HEK293 (cell line): ENCODE results near the gene CAMTA2.
A peak's percentile ranks its signal among the peaks of the same experiment; 100 is the strongest.

Experiments used
- CTCF ChIA-PET: fragments of 350-600 bp; formaldehyde crosslinking; extraction: SDS; loops from one replicate; lab custom pipeline; 2021; ENCODE audit warnings: antibody characterized with exemption; lab: Yijun Ruan, JAX
- POLR2A ChIA-PET: fragments of 300-600 bp; formaldehyde crosslinking; extraction: SDS; loops from one replicate; lab custom pipeline; 2020; ENCODE audit warnings: antibody characterized with exemption, inconsistent platforms; lab: Yijun Ruan, JAX
- H3K27ac ChIP-seq: fragments of 200-500 bp; sonication (Bioruptor generic); 2 replicates; pipeline ENCODE4 v1.5.1; 2014; ENCODE audit warnings: low read depth, low read length, control low read depth, inconsistent platforms; ENCODE audit errors: extremely low read depth
- H3K36me3 ChIP-seq, 2 experiments: fragments of 200-500 bp in 1 of 2; sonication (Bioruptor generic) in 1 of 2; 1 replicate in 1 of 2; 2 replicates in 1 of 2; pipeline ENCODE4 v1.5.1; 2014 to 2017; ENCODE audit warnings: inconsistent platforms in 2 of 2, low read length in 2 of 2; ENCODE audit not compliant: control insufficient read depth in 2 of 2, insufficient read depth in 1 of 2
- H3K4me1 ChIP-seq: fragments of 200-500 bp; sonication (Bioruptor generic); 2 replicates; pipeline ENCODE4 v1.5.1; 2014; ENCODE audit warnings: mild to moderate bottlenecking, low read length, inconsistent platforms; ENCODE audit not compliant: control insufficient read depth, insufficient read depth
- H3K4me3 ChIP-seq: 2 replicates; pipeline ENCODE4 v1.5.1; 2011; ENCODE audit warnings: low read depth, mild to moderate bottlenecking, control low read depth, low read length, moderate library complexity
- H3K9me3 ChIP-seq: fragments of 200-500 bp; sonication (Bioruptor generic); 2 replicates; pipeline ENCODE4 v1.5.1; 2014; ENCODE audit warnings: low read depth, low read length, inconsistent platforms; ENCODE audit not compliant: control insufficient read depth, insufficient read depth
- BCL11A ChIP-seq: fragments of 450-650 bp; formaldehyde crosslinking; IDR thresholded peaks from 2 replicates; pipeline ENCODE4 v1.5.1; 2016; ENCODE audit warnings: low read depth, missing biosample characterization, missing genetic modification characterization
- BCL11B ChIP-seq: fragments of 450-650 bp; formaldehyde crosslinking; IDR thresholded peaks from 2 replicates; pipeline ENCODE4 v1.5.1; 2016; ENCODE audit warnings: low read depth, missing biosample characterization, missing genetic modification characterization
- GLIS2 ChIP-seq: fragments of 450-650 bp; formaldehyde crosslinking; IDR thresholded peaks from 2 replicates; pipeline ENCODE4 v1.5.1; 2016; ENCODE audit warnings: missing biosample characterization, missing genetic modification characterization
- KLF10 ChIP-seq: fragments of 450-650 bp; IDR thresholded peaks from 2 replicates; pipeline ENCODE4 v1.5.1; 2018; ENCODE audit warnings: missing biosample characterization, mild to moderate bottlenecking, missing genetic modification characterization
- PRDM1 ChIP-seq: fragments of 450-650 bp; formaldehyde crosslinking; IDR thresholded peaks from 2 replicates; pipeline ENCODE4; 2016; ENCODE audit warnings: missing biosample characterization, missing genetic modification characterization
- SALL2 ChIP-seq: fragments of 450-650 bp; formaldehyde crosslinking; IDR thresholded peaks from 2 replicates; pipeline ENCODE4 v1.5.0; 2017; ENCODE audit warnings: missing biosample characterization, mild to moderate bottlenecking, missing genetic modification characterization, borderline replicate concordance
- SP2 ChIP-seq: fragments of 450-650 bp; formaldehyde crosslinking; IDR thresholded peaks from 2 replicates; pipeline ENCODE4 v1.5.1; 2016; ENCODE audit warnings: missing biosample characterization, missing genetic modification characterization
- TCF7L2 ChIP-seq: IDR thresholded peaks from 2 replicates; pipeline ENCODE4 v1.6.1; 2011; ENCODE audit warnings: low read depth, mild to moderate bottlenecking, inconsistent platforms, low read length, moderate library complexity, borderline replicate concordance
- TRIM28 ChIP-seq: IDR thresholded peaks from 2 replicates; pipeline ENCODE4 v1.6.1; 2011; ENCODE audit warnings: low read length, control low read depth, borderline replicate concordance
- ZBTB21 ChIP-seq: fragments of 450-650 bp; formaldehyde crosslinking; IDR thresholded peaks from 2 replicates; pipeline ENCODE4 v1.5.1; 2017; ENCODE audit warnings: missing biosample characterization, missing genetic modification characterization
- ZBTB8A ChIP-seq: fragments of 450-650 bp; formaldehyde crosslinking; IDR thresholded peaks from 2 replicates; pipeline ENCODE4 v1.5.1; 2016; ENCODE audit warnings: missing biosample characterization, missing genetic modification characterization
- ZEB2 ChIP-seq: fragments of 450-650 bp; formaldehyde crosslinking; IDR thresholded peaks from 2 replicates; pipeline ENCODE4 v1.5.1; 2016; ENCODE audit warnings: missing biosample characterization, missing genetic modification characterization
- ZIC2 ChIP-seq: fragments of 450-650 bp; formaldehyde crosslinking; IDR thresholded peaks from 2 replicates; pipeline ENCODE4 v1.5.1; 2016; ENCODE audit warnings: missing biosample characterization, missing genetic modification characterization
- ZNF121 ChIP-seq: fragments of 450-650 bp; formaldehyde crosslinking; IDR thresholded peaks from 2 replicates; pipeline ENCODE4 v1.5.1; 2016; ENCODE audit warnings: missing biosample characterization, missing genetic modification characterization
- ZNF157 ChIP-seq: fragments of 450-650 bp; formaldehyde crosslinking; IDR thresholded peaks from 2 replicates; pipeline ENCODE4 v1.5.1; 2016; ENCODE audit warnings: missing biosample characterization, missing genetic modification characterization
- ZNF174 ChIP-seq: fragments of 450-650 bp; formaldehyde crosslinking; IDR thresholded peaks from 2 replicates; pipeline ENCODE4 v1.5.0; 2017; ENCODE audit warnings: missing biosample characterization, mild to moderate bottlenecking, missing genetic modification characterization
- ZNF24 ChIP-seq: fragments of 450-650 bp; formaldehyde crosslinking; IDR thresholded peaks from 2 replicates; pipeline ENCODE4 v1.5.1; 2016; ENCODE audit warnings: missing biosample characterization, missing genetic modification characterization
- ZNF302 ChIP-seq: fragments of 450-650 bp; formaldehyde crosslinking; IDR thresholded peaks from 2 replicates; pipeline ENCODE4 v1.5.1; 2016; ENCODE audit warnings: missing biosample characterization, missing genetic modification characterization, low read depth
- ZNF341 ChIP-seq: fragments of 450-650 bp; formaldehyde crosslinking; IDR thresholded peaks from 2 replicates; pipeline ENCODE4; 2016; ENCODE audit warnings: low read depth, missing biosample characterization, missing genetic modification characterization
- ZNF510 ChIP-seq: fragments of 450-650 bp; formaldehyde crosslinking; IDR thresholded peaks from 2 replicates; pipeline ENCODE4 v1.5.1; 2018; ENCODE audit warnings: mild to moderate bottlenecking, missing genetic modification characterization, missing biosample characterization; ENCODE audit not compliant: insufficient replicate concordance
- ZNF585B ChIP-seq: fragments of 450-650 bp; formaldehyde crosslinking; IDR thresholded peaks from 2 replicates; pipeline ENCODE4 v1.5.1; 2016; ENCODE audit warnings: missing biosample characterization, missing genetic modification characterization
- ZNF610 ChIP-seq: fragments of 450-650 bp; formaldehyde crosslinking; IDR thresholded peaks from 2 replicates; pipeline ENCODE4 v1.5.1; 2016; ENCODE audit warnings: missing biosample characterization, missing genetic modification characterization, borderline replicate concordance
- ZNF776 ChIP-seq: fragments of 450-650 bp; formaldehyde crosslinking; IDR thresholded peaks from 2 replicates; pipeline ENCODE4 v1.5.0; 2017; ENCODE audit warnings: missing biosample characterization, missing genetic modification characterization, borderline replicate concordance
- ZSCAN16 ChIP-seq: fragments of 450-650 bp; formaldehyde crosslinking; IDR thresholded peaks from 2 replicates; pipeline ENCODE4 v1.5.1; 2016; ENCODE audit warnings: missing biosample characterization, missing genetic modification characterization
- TF ChIP-seq, protein P1 (sequence below): fragments of 450-650 bp; formaldehyde crosslinking; IDR thresholded peaks from 2 replicates; pipeline ENCODE4 v1.5.1; 2016; ENCODE audit warnings: missing biosample characterization, missing genetic modification characterization
- TF ChIP-seq, protein P2 (sequence below): fragments of 450-650 bp; formaldehyde crosslinking; IDR thresholded peaks from 2 replicates; pipeline ENCODE4 v1.5.1; 2017; ENCODE audit warnings: missing biosample characterization, missing genetic modification characterization
- TF ChIP-seq, protein P3 (sequence below): fragments of 450-650 bp; formaldehyde crosslinking; IDR thresholded peaks from 2 replicates; pipeline ENCODE4 v1.5.1; 2016; ENCODE audit warnings: missing biosample characterization, missing genetic modification characterization, low read depth

Gene CAMTA2

DNA sequence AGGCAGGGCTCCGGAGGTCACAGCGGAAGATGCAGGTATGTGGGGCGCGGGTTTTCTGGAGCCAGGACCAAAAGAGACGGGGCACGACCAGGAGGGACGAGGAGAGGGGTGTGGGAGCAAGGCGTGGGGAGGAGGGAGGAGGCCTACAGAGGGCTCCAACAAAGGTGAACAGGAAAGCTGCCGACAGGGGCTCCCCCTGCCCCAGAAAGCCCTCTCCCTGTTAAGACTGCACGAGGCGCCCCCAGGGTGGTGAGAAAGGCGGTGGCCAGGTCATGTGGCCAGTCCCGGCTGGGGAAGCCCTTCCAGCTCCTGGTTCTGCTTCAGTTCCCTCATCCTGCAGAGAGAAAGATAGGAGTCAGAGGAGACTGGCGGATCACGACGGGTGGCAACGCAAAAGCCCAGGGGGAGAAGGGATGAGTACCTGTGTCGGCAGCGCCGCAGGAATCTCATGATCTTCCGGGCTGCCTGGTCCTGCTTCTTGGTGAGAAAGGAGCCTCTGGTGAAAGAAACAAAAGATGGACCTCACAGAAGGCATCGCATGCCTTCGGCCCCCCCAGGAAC lies 18.9 kb downstream of the CAMTA2 start:
- Histone ChIP-seq H3K36me3 (peaks cover 30 to 48% of the 10 kb centered on the region in 2 experiments), H3K9me3 (peaks cover 3% of the 10 kb centered on the region; the same call in 1 of the 2 replicates), H3K27ac (peak overlapping the region; percentile 89), H3K4me3 (peak overlapping the region; percentile 70)
- CTCF ChIA-PET, result interaction anchor here (0.6 to 4.0 kb wide), 4 partner anchors 16 to 59 kb away, joined by 3 to 22 read pairs (median 12); partner anchors contain the start of gene CAMTA2
- TF ChIP-seq ZBTB21 (tag by site-specific recombination) (no peak), ZNF585B (tag by site-specific recombination) (no peak), ZSCAN16 (tag by site-specific recombination) (no peak), GLIS2 (tag by site-specific recombination) (no peak; the same call in 1 of the 2 replicates), ZIC2 (tag by site-specific recombination) (peak; percentile 68), ZNF341 (tag by site-specific recombination) (peak; percentile 30; the same call in 1 of the 2 replicates), ZNF157 (tag by site-specific recombination) (no peak), ZNF24 (no peak)
- TF ChIP-seq, all 188 proteins: peak for 2
- POLR2A ChIA-PET, result interaction anchor here (1.6 to 11.3 kb wide), 6 partner anchors 10 to 264 kb away, joined by 5 to 358 read pairs (median 34); partner anchors contain the start of genes CAMTA2, ENO3, PELP1 and PFN1
- peaks cover 15% of the 10 kb centered on the region for H3K4me1 ChIP-seq

DNA sequence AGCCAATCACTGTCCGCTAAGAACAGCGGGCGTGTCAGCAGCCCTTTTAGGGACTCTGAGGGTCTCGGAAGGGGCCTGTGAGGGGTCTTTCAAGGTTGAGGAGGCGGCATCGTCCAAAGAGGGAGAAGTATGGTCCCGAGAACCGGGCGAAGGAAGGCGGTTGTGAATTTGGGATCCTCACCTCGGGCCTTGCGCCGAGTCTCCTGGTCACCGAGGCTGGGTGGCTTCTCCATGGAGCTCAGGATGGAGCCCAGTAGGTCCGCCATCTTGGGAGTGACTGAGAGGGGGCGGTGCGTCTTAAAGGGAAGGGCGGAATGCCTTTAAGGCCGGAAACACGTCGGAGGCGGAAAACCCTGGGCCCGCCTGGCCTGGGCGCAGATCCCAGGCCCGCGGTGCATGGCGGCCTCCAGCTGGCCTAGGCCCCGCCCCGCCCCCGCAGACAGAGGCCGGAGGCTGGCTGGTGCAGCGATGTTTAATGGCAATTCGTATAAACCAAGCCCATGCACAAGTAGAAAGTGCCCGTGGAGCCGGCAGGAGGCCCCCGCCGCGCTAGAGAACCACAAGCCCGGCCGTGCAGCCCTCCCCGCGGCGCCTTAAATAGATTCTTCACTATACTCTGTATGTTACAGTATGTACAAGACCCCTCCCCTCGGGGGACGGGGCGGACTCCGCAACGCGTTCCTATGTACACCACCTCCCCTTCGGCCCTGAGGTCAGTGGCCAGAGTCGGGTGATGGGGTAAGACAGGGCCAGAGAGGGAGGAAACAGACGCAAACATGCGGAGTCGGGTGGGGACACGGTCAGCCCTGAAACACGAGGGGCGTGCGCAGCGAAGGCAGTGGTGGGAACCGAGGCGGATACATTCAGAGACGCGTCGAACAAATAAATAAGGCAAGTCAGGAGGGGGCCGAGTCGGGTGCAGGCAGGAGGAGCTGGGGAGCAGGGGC lies 19.7 kb downstream of the CAMTA2 start, which contains the start of gene SPAG7:
Gene SPAG7 (minus strand): TSS at position 279 of the 947 bp plus-strand sequence. CDS start 13 bp downstream, at position 266.
- H3K4me1 ChIP-seq, result peaks cover 15% of the 10 kb centered on the region
- POLR2A ChIA-PET, result interaction anchor here (0.6 to 11.3 kb wide), 24 partner anchors 10 to 299 kb away, joined by 3 to 358 read pairs (median 4); partner anchors contain the start of genes CAMTA2, ENO3, GP1BA and INCA1
- peak within 1 kb of the TSS; percentile 97 for H3K27ac ChIP-seq
- H3K4me3 ChIP-seq, result peak within 1 kb of the TSS; percentile 70
- H3K36me3 ChIP-seq, result peaks cover 24 to 41% of the 10 kb centered on the region in 2 experiments
- CTCF ChIA-PET, result interaction anchor here (0.5 to 4.0 kb wide), 14 partner anchors 11 to 177 kb away, joined by 3 to 22 read pairs (median 5); partner anchors contain the start of gene CAMTA2
- H3K9me3 ChIP-seq, result peaks cover 3% of the 10 kb centered on the region; the same call in 1 of the 2 replicates
- TF ChIP-seq SP2 (tag by site-specific recombination) (no peak), ZNF510 (tag by site-specific recombination) (no peak), ZNF610 (tag by site-specific recombination) (no peak), TCF7L2 (no peak), BCL11A (no peak), SALL2 (no peak), ZNF302 (tag by site-specific recombination) (no peak), TRIM28 (no peak), ZNF776 (tag by site-specific recombination) (no peak), BCL11B (no peak), ZBTB8A (peak; percentile 79), PRDM1 (no peak), ZNF121 (tag by site-specific recombination) (no peak), KLF10 (peak; percentile 82), ZNF174 (tag by site-specific recombination) (no peak), ZEB2 (peak; percentile 42; the same call in 1 of the 2 replicates)
- TF ChIP-seq, protein P1, sequence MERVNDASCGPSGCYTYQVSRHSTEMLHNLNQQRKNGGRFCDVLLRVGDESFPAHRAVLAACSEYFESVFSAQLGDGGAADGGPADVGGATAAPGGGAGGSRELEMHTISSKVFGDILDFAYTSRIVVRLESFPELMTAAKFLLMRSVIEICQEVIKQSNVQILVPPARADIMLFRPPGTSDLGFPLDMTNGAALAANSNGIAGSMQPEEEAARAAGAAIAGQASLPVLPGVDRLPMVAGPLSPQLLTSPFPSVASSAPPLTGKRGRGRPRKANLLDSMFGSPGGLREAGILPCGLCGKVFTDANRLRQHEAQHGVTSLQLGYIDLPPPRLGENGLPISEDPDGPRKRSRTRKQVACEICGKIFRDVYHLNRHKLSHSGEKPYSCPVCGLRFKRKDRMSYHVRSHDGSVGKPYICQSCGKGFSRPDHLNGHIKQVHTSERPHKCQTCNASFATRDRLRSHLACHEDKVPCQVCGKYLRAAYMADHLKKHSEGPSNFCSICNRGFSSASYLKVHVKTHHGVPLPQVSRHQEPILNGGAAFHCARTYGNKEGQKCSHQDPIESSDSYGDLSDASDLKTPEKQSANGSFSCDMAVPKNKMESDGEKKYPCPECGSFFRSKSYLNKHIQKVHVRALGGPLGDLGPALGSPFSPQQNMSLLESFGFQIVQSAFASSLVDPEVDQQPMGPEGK (tag by site-specific recombination), result peak; percentile 85
- TF ChIP-seq, protein P2, sequence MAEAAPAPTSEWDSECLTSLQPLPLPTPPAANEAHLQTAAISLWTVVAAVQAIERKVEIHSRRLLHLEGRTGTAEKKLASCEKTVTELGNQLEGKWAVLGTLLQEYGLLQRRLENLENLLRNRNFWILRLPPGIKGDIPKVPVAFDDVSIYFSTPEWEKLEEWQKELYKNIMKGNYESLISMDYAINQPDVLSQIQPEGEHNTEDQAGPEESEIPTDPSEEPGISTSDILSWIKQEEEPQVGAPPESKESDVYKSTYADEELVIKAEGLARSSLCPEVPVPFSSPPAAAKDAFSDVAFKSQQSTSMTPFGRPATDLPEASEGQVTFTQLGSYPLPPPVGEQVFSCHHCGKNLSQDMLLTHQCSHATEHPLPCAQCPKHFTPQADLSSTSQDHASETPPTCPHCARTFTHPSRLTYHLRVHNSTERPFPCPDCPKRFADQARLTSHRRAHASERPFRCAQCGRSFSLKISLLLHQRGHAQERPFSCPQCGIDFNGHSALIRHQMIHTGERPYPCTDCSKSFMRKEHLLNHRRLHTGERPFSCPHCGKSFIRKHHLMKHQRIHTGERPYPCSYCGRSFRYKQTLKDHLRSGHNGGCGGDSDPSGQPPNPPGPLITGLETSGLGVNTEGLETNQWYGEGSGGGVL (tag by site-specific recombination), result 0 out of 2 replicates have a peak, but pooled peaks have one; percentile 19
- TF ChIP-seq, protein P3, sequence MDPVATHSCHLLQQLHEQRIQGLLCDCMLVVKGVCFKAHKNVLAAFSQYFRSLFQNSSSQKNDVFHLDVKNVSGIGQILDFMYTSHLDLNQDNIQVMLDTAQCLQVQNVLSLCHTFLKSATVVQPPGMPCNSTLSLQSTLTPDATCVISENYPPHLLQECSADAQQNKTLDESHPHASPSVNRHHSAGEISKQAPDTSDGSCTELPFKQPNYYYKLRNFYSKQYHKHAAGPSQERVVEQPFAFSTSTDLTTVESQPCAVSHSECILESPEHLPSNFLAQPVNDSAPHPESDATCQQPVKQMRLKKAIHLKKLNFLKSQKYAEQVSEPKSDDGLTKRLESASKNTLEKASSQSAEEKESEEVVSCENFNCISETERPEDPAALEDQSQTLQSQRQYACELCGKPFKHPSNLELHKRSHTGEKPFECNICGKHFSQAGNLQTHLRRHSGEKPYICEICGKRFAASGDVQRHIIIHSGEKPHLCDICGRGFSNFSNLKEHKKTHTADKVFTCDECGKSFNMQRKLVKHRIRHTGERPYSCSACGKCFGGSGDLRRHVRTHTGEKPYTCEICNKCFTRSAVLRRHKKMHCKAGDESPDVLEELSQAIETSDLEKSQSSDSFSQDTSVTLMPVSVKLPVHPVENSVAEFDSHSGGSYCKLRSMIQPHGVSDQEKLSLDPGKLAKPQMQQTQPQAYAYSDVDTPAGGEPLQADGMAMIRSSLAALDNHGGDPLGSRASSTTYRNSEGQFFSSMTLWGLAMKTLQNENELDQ (tag by site-specific recombination), result no peak
